GM23248 (cell line): ENCODE data around the gene ATP2B2. TPM values are rescaled to one million over a fixed set of nuclear protein-coding genes. Genes with fewer than 3 reads are reported as not detected.

Experiments used
- DNase-seq: peaks from one replicate; pipeline ENCODE4 v3.0.0-alpha.2; 2015
- H2AFZ ChIP-seq: fragments of 200-600 bp; sonication (generic); 2 replicates; pipeline ENCODE4 v1.6.1; 2016; ENCODE audit warnings: antibody characterized with exemption
- H3F3A ChIP-seq: fragments of 200-600 bp; sonication (generic); 2 replicates; pipeline ENCODE4 v1.6.1; 2016; ENCODE audit warnings: mild to moderate bottlenecking, antibody characterized with exemption, mixed run types; ENCODE audit not compliant: insufficient read depth
- H3K27ac ChIP-seq: fragments of 200-600 bp; sonication (generic); 2 replicates; pipeline ENCODE4 v1.5.1; 2016; ENCODE audit warnings: mild to moderate bottlenecking
- H3K27me3 ChIP-seq: fragments of 200-600 bp; sonication (generic); replicated peaks from 2 replicates; pipeline ENCODE4 v1.6.1; 2016; ENCODE audit warnings: mild to moderate bottlenecking; ENCODE audit not compliant: insufficient read depth
- H3K36me3 ChIP-seq: fragments of 200-600 bp; sonication (generic); 2 replicates; pipeline ENCODE4 v1.6.1; 2016; ENCODE audit warnings: low read depth, mild to moderate bottlenecking
- H3K4me1 ChIP-seq: fragments of 200-600 bp; sonication (generic); 2 replicates; pipeline ENCODE4 v1.6.1; 2016; ENCODE audit warnings: mild to moderate bottlenecking; ENCODE audit not compliant: insufficient read depth
- H3K4me2 ChIP-seq: fragments of 200-600 bp; sonication (generic); one replicate; pipeline ENCODE4 v1.6.1; 2016; ENCODE audit warnings: mild to moderate bottlenecking; ENCODE audit not compliant: unreplicated experiment
- H3K4me3 ChIP-seq: fragments of 200-600 bp; sonication (generic); 2 replicates; pipeline ENCODE4 v1.5.1; 2016; ENCODE audit warnings: mild to moderate bottlenecking
- H3K79me2 ChIP-seq: fragments of 200-600 bp; sonication (generic); 2 replicates; pipeline ENCODE4 v1.6.1; 2016; ENCODE audit warnings: mild to moderate bottlenecking; ENCODE audit not compliant: insufficient read depth
- H3K9ac ChIP-seq: fragments of 200-600 bp; sonication (generic); 2 replicates; pipeline ENCODE4 v1.6.1; 2016; ENCODE audit warnings: mild to moderate bottlenecking
- H3K9me2 ChIP-seq: fragments of 200-600 bp; sonication (generic); 2 replicates; pipeline ENCODE4 v1.6.1; 2016; ENCODE audit warnings: mixed run types, mild to moderate bottlenecking, moderate library complexity; ENCODE audit not compliant: insufficient read depth
- H3K9me3 ChIP-seq: fragments of 200-600 bp; sonication (generic); one replicate; pipeline ENCODE4 v1.6.1; 2017; ENCODE audit warnings: low read depth
- H4K20me1 ChIP-seq: fragments of 200-600 bp; sonication (generic); 2 replicates; pipeline ENCODE4 v1.6.0; 2016; ENCODE audit not compliant: insufficient read depth
- EZH2 ChIP-seq: fragments of 200-600 bp; sonication (generic); IDR thresholded peaks from 2 replicates; pipeline ENCODE4 v1.6.1; 2018; ENCODE audit warnings: antibody characterized with exemption, mild to moderate bottlenecking; ENCODE audit not compliant: insufficient read depth, poor library complexity, severe bottlenecking
- EZH2phosphoT487 ChIP-seq: fragments of 200-600 bp; sonication (generic); IDR thresholded peaks from 2 replicates; pipeline ENCODE4 v1.6.1; 2018; ENCODE audit warnings: antibody characterized with exemption, moderate library complexity, mild to moderate bottlenecking, low read depth; ENCODE audit not compliant: insufficient read depth
- WGBS, 2 experiments: methylation state at CpG; one replicate each; pipeline ENCODE4 v1.1.6; 2015 to 2017; ENCODE audit warnings: low lambda C conversion rate in 2 of 2, low coverage in 1 of 2; ENCODE audit errors: missing lambda C conversion rate in 2 of 2; 5-methylcytosine and 5-hydroxymethylcytosine counted together
- in situ Hi-C: fragments of 300-500 bp; cut with MboI; formaldehyde crosslinking; loops from 2 replicates; pipeline ENCODE4 v1.15.0; 2020
- polyA plus RNA-seq: library from polyadenylated mRNA; unstranded; fragments of >200 nt; fragmentation: Nextera tagmentation; extraction: Ambion mirVana; gene quantifications from 2 replicates; pipeline ENCODE4 v1.2.1, GENCODE V29; 2016
- total RNA-seq: library from RNA; depleted of rRNA; stranded (reverse); fragments of >200 nt; shearing (Covaris generic); gene quantifications from 2 replicates; pipeline ENCODE4 v1.2.3, GENCODE V29; 2014

Gene ATP2B2
- total and polyA plus RNA-seq, 2 experiments from 2014 or later: not detected

DNA sequence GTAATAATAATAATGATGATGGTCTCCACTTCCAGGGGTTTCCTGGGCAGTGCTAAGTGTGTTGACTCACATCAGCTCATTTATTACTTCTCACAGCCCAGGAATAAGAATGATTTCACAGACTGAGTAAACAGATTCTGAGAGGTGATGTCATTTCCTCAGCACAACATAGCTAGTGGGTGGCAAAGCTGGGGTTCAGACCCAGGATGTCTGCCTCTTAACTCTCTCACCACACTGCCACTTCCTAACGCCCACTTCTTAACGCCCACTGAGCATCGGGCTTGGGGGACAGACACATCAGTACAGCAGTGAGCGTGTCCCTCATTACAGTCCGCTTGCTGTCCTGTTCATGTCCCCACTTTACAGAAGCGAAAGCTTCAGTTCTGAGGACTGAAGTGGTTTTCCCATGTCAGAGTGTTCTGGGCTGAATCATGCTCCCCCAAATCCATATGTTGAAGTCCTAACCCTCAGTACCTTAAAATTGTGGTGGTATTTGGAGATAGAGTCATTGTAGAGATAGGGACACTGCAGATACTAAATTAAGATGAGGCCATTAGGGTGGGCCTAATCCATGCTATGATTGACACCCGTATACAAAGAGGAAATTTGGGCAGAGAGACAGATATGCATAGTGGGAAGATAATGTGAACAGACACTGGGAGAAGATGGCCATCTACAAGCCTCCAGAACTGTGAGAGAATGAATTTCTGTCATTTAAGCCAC lies 68.0 kb downstream of the ATP2B2 start:
- 61 to 64% methylated on average over 7 of the region's 7 CpGs for WGBS, 2 experiments
- H4K20me1 ChIP-seq: no peaks in the 10 kb centered on the region
- DNase-seq: peak; percentile 81
- no peak overlapping the region for H3K9ac ChIP-seq
- no peaks in the 10 kb centered on the region for H3K27me3 ChIP-seq
- TF ChIP-seq EZH2 (no peak), EZH2phosphoT487 (no peak)
- no peaks in the 10 kb centered on the region for H3K9me3 ChIP-seq
- no peaks in the 10 kb centered on the region for H3K36me3 ChIP-seq
- in situ Hi-C loops: no loop called here
- peaks cover 24% of the 10 kb centered on the region for H3K4me1 ChIP-seq
- H3K27ac ChIP-seq: peak overlapping the region; percentile 37
- no peak overlapping the region for H3K4me3 ChIP-seq
- peaks cover 8% of the 10 kb centered on the region for H3F3A ChIP-seq
- no peaks in the 10 kb centered on the region for H3K79me2 ChIP-seq
- H3K9me2 ChIP-seq: no peaks in the 10 kb centered on the region
- no peak overlapping the region for H2AFZ ChIP-seq
- no peak overlapping the region for H3K4me2 ChIP-seq

DNA sequence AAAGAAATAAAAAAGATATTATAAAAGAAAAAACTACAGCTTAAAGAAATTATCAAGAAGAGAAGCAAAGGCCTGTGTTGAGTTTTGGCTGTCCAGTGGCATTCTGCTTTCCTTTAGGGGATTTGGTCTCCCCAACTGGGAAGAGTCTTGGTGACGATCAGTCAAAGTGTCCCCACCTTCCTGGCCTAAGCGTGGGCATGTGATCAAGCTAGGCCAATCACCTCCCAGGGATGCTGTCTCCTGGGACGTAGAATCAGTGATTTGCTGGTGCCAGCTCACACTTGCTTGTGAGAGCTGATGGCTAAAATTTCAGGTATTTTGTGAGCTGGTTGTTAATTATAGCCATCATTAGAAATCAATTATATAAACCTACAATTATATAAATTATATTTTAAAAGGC lies 69.5 kb downstream of the ATP2B2 start:
- Histone ChIP-seq H3K9me2 (no peaks in the 10 kb centered on the region), H3K9ac (no peak overlapping the region), H3K27ac (no peak overlapping the region), H2AFZ (no peak overlapping the region), H3K79me2 (no peaks in the 10 kb centered on the region), H3K36me3 (no peaks in the 10 kb centered on the region), H3K4me3 (no peak overlapping the region), H3K27me3 (no peaks in the 10 kb centered on the region), H3K4me2 (no peak overlapping the region), H3K4me1 (peaks cover 24% of the 10 kb centered on the region), H3F3A (peaks cover 8% of the 10 kb centered on the region), H4K20me1 (no peaks in the 10 kb centered on the region), H3K9me3 (no peaks in the 10 kb centered on the region)
- TF ChIP-seq EZH2: no peak
- TF ChIP-seq EZH2phosphoT487: no peak
- DNase-seq: no peak
- 90 to 93% methylated on average over 3 of the region's 3 CpGs for WGBS, 2 experiments
- in situ Hi-C loops: no loop called here

DNA sequence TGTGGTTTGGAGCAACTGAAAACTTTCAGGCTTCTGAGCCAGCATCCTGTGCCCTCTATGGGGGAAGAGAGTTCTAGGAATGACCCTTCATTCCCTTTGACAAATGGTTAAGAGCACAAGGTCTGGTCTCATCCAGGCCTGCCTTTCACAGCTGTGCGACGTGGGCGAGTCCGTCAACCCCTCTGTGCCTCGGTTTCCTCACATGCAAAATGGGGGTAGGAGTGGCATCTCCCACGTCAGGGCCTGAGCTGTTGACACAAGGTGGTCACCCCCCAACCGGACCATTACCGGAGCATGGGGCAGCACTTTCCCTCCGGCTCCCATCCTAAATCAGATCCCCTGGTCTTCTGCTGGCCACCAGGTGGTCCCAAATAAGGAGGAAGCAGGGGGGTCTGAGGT lies 70.4 kb downstream of the ATP2B2 start:
- no peaks in the 10 kb centered on the region for H4K20me1 ChIP-seq
- no peak overlapping the region for H3K4me2 ChIP-seq
- H3K9ac ChIP-seq: no peak overlapping the region
- DNase-seq: no peak
- H3K9me3 ChIP-seq: no peaks in the 10 kb centered on the region
- TF ChIP-seq EZH2: no peak
- no peak for TF ChIP-seq EZH2phosphoT487
- H2AFZ ChIP-seq: no peak overlapping the region
- H3F3A ChIP-seq: peaks cover 8% of the 10 kb centered on the region
- WGBS, 2 experiments: 75 to 83% methylated on average over 7 to 9 of the region's 9 CpGs
- H3K4me1 ChIP-seq: peaks cover 24% of the 10 kb centered on the region
- no peaks in the 10 kb centered on the region for H3K36me3 ChIP-seq
- H3K27me3 ChIP-seq: no peaks in the 10 kb centered on the region
- H3K79me2 ChIP-seq: no peaks in the 10 kb centered on the region
- H3K27ac ChIP-seq: no peak overlapping the region
- no peak overlapping the region for H3K4me3 ChIP-seq
- in situ Hi-C loops: no loop called here
- no peaks in the 10 kb centered on the region for H3K9me2 ChIP-seq

DNA sequence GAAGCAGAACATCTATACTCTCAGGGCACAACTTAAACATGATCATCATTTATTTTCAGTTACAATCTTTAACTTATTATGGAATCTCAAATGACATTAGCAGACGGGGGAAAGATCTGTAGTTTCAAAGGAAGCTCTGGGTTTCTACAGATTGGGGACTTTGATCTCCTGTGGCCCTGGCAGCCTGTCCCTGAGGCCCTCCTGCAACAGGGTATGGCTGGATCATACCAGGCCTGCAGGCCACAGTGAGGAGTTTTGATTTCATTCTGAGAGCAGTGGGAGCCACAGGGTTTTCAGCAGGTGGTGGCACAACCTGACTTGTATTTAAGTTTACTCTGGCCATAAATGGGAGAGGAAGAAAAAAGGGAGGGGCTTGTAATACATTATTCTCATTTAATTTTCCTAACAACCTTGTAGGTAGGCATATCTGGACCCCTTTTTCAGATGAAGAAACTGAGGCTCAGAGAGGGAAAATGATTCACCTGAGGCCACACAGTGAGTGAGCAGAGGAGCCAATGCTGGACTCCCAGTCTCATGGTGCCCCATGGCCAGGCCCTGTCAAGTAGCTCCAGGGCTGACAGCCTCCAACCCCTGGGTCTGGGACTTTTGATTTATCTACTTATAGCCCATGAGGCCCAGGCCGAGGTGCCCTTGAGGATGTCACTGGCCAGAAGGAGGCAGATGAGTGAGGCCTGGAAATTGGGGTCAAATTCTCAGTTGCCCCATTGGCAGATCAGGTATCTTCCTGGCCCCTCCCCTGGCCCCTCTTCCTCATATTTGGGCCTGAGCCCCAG lies 71.0 kb downstream of the ATP2B2 start:
- Histone ChIP-seq H2AFZ (no peak overlapping the region), H3K79me2 (no peaks in the 10 kb centered on the region), H3K9me2 (no peaks in the 10 kb centered on the region), H3F3A (peaks cover 5% of the 10 kb centered on the region), H4K20me1 (no peaks in the 10 kb centered on the region), H3K9me3 (no peaks in the 10 kb centered on the region), H3K27me3 (no peaks in the 10 kb centered on the region), H3K36me3 (no peaks in the 10 kb centered on the region), H3K9ac (no peak overlapping the region), H3K4me2 (no peak overlapping the region), H3K27ac (no peak overlapping the region), H3K4me3 (no peak overlapping the region), H3K4me1 (peaks cover 24% of the 10 kb centered on the region)
- DNase-seq: no peak
- no peak for TF ChIP-seq EZH2
- no peak for TF ChIP-seq EZH2phosphoT487
- in situ Hi-C loops: no loop called here
- 61 to 63% methylated on average over 2 of the region's 2 CpGs for WGBS, 2 experiments
